ENCODE data around the gene EXD3. TPM values are rescaled to one million over a fixed set of nuclear protein-coding genes. Genes with fewer than 3 reads are reported as not detected.

The EXD3 gene
- total RNA-seq, 1 donor from 2014 or later, result 8.7 TPM

GRCh38 chr9:137298401-137299202 is 124.4 kb downstream of the EXD3 start:
- intact Hi-C loops (cut with micrococcal nuclease), result loop anchor here (10.0 kb wide), 1 partner anchor 236 kb away; no protein-coding TSS in a partner anchor

- intact Hi-C loops (cut with micrococcal nuclease), result loop anchor here (10.0 kb wide), 1 partner anchor 237 kb away; no protein-coding TSS in a partner anchor
Observed at GRCh38 chr9:137297966-137298365, 125.0 kb downstream of the EXD3 start.

- intact Hi-C loops (cut with micrococcal nuclease), result loop anchor here (10.0 kb wide), 1 partner anchor 238 kb away; no protein-coding TSS in a partner anchor
Observed at GRCh38 chr9:137296670-137297664, 126.0 kb downstream of the EXD3 start.

GRCh38 chr9:137295849-137296669 is 126.9 kb downstream of the EXD3 start:
- intact Hi-C loops (cut with micrococcal nuclease), result loop anchor here (1.0 to 10.0 kb wide), 2 partner anchors 111 to 239 kb away; no protein-coding TSS in a partner anchor

- intact Hi-C loops (cut with micrococcal nuclease), result loop anchor here (1.0 to 10.0 kb wide), 2 partner anchors 112 to 239 kb away; no protein-coding TSS in a partner anchor
Observed at GRCh38 chr9:137295238-137295811, 127.6 kb downstream of the EXD3 start.

DNA sequence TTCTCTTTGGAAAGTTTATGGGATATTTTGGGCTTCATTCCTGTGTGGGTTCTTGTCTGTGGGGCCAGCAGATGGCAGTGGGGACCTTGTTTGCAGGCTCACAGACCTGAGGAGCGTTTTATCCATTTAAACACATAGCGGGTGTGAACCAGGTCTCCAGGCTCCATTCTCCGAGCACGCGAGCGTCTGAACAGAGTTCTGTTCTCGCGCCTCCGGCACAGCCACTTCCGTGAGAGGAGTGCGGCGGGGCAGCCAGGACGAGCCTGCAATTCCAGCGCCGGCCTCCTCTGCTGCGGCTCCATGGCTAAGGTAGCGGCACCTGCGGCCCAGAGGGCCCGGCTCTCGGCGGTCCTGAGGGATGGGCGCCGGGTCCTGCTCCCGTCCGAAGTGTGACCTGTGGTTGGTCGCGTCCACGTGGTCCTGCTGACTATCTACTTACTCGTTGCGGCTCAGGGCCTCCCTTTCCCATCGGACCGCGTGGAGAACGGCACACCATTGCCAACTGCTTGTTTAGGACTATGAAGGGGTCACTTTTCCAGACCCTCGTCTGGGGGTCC is 128.2 kb downstream of the EXD3 start:
- intact Hi-C loops (cut with micrococcal nuclease), result loop anchor here (1.0 to 10.0 kb wide), 4 partner anchors 8 to 240 kb away; partner anchors contain the start of gene NRARP

DNA sequence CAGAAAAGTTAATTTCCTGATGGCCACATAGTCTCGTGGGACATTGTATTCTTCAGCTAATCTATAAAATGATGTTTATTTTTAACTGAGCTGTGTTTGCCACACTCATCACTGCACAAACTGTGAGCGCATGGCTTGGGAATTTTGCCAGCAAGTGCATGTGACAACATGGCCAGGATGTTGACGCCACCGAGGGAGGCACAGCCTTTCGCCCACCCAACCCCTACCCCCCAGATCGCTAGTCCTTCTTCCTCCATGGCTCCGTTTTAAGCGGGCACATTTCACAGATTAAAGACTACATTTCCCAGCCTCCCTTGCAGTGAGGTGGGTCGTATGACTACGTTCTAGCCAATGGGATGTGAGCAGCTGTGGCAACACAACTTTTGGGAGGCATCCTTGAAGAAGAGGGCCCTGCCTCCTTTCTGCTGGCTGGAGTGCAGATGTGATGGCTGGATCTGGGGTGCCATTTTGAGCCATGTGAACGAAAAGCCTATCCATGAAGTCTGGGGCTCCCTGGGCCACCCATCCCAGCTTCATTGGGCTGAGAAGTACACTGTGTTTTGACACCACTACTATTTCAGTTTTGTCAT is 128.8 kb downstream of the EXD3 start:
- intact Hi-C loops (cut with micrococcal nuclease), result loop anchor here (1.0 to 10.0 kb wide), 3 partner anchors 8 to 241 kb away; partner anchors contain the start of gene NRARP

GRCh38 chr9:137293482-137294090 is 129.4 kb downstream of the EXD3 start:
- intact Hi-C loops (cut with micrococcal nuclease), result loop anchor here (1.0 to 10.0 kb wide), 3 partner anchors 9 to 241 kb away; partner anchors contain the start of gene NRARP

- intact Hi-C loops (cut with micrococcal nuclease), result loop anchor here (10.0 kb wide), 1 partner anchor 242 kb away; no protein-coding TSS in a partner anchor
Observed at GRCh38 chr9:137293094-137293481, 129.9 kb downstream of the EXD3 start.

DNA sequence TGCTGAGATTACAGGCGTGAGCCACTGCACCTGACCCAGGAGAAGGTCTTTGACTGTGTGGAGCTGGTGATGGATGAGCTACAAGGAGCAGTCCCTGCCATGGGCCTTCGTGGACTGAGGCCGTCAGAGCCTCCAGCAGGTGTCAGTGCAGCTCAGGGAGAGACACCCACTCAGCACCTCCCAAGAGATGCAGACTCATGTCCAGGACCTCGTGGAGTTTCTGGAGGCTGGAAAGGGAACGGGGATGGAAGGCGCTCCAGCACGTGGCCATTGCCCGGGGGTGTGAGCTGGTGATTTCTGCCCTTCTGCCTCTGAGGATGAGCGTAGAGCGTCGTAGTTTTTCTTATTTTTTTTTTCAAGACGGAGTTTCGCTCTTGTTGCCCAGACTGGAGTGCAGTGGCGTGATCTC is 136.0 kb downstream of the EXD3 start:
- intact Hi-C loops (cut with micrococcal nuclease), result no loop called here

DNA sequence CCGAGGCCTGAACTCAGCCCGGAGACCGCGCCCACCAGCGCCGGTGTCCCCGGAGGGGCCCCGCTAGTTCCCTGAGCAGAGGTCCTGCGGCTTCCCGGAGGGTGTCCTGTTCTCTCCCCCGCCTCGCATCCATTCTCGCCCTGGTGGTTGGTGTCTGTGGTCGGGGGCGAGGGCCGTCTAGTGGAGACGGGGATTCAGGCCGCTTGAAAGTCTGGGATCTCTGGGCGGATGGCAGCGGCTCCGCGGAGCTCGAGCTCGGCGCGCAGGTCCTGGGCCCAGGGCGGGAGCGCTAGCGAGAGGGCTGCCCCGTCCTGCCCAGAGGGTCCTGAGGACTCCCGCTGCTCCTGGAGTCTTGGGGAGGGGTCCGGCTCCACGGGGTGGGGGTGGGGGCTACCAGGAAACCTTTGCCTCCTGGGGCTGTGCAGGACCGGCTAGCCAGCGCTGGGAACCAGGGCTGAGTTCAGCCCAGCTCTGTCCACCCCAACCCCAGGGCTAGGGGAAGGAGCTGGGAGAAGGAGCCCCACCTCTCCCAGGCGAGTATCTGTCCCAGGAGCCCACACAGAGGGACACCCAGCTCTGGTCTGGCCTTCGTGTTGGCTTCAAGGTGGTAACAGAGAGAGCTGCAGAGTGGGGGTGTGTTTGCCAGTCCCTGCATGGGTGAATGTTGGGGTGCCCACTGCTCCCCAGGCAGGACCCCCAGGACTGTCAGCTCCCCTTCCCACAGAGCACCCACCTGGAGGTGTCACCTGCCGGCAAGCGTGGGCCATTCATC is 141.4 kb downstream of the EXD3 start:
- intact Hi-C loops (cut with micrococcal nuclease), result no loop called here

GRCh38 chr9:137280474-137281344 is 142.3 kb downstream of the EXD3 start:
- intact Hi-C loops (cut with micrococcal nuclease), result no loop called here

- intact Hi-C loops (cut with micrococcal nuclease), result no loop called here
Observed at GRCh38 chr9:137279741-137280473, 143.1 kb downstream of the EXD3 start.

GRCh38 chr9:137278721-137279711 is 143.9 kb downstream of the EXD3 start:
- intact Hi-C loops (cut with micrococcal nuclease), result no loop called here

DNA sequence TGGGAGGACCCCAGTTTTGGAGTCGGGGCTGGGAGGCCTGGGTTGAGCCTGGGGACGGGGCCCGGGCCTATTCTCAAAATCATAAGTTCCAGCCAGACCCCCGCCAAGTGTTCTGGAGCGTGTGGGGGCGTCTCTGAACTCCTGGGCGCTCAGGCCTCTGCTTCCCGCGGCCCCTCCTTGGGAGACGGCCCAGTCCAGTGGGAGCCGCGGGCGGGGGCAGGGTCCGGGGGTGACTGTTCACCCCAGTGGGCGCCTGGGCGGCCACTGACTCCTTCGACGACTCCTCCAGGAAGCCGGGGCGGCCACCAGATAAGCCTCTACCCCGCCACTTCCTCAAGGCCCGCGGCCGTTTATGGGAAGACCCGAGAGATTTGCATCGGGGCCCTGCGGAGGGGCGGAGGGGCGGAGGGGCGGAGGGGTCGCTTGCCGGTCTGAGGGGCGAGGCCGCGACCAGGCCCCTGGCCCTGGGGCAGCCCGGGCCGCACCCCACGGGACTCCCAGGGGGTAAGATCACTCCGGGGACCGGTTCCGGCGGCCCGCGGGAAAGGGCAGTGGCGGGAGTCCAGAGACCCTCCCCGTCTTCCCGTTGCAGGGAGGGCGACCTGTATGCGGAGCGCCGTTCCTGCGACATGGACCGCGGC is 144.8 kb downstream of the EXD3 start:
- intact Hi-C loops (cut with micrococcal nuclease), result no loop called here

Measured in T-helper 1 cell treated with Interleukin-12 subunit alpha and Interleukin-12 subunit beta and Interleukin-4 antibody, amounts not matched to agents 30 ng/mL and 1 ng/mL, for 36 hours (primary cell).